ENCODE measurements around the gene FBH1. TPM values are rescaled to one million over a fixed set of nuclear protein-coding genes. Genes with fewer than 3 reads are reported as not detected.

The FBH1 gene
- total and polyA plus RNA-seq, 9 of the 15 experiments (the other 6 are each of a cell fraction or from before 2014, with no cell fraction given): 13.4 to 108 (median 77.8) TPM

DNA sequence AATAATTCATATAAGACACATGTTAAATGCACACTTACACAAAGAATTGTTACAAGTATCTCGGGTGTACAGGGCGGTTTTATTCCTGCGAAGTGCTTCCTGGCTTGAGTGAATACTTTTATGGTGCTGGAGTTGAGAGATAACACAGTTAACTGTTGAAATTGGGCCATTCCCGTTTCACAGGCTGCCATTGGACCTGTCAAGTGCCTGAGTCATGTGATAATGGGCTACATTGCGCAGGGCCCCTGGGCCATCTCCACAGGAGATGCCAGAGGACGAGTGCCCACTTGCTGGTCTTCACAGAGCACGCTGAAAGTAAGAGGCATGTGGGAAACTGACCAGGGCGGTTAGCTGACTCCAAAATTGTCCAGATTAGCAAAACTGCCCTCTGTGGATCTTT lies 4.8 kb downstream of the FBH1 start (continued):
- TF ChIP-seq ZNF41 (CRISPR knock-in tag; conservative IDR thresholded peaks at IDR 0.05): no peak
- peak in 1 of 2 experiments; percentile 33; a peak in 1 of 4 replicates for TF ChIP-seq KDM1A (IDR thresholded peaks at IDR 0.05)
- peak; percentile 80 for TF ChIP-seq CBFA2T2 (conservative IDR thresholded peaks at IDR 0.05)
- no peak for TF ChIP-seq KLF1 (tag; IDR thresholded peaks at IDR 0.05)
- TF ChIP-seq, protein P1, sequence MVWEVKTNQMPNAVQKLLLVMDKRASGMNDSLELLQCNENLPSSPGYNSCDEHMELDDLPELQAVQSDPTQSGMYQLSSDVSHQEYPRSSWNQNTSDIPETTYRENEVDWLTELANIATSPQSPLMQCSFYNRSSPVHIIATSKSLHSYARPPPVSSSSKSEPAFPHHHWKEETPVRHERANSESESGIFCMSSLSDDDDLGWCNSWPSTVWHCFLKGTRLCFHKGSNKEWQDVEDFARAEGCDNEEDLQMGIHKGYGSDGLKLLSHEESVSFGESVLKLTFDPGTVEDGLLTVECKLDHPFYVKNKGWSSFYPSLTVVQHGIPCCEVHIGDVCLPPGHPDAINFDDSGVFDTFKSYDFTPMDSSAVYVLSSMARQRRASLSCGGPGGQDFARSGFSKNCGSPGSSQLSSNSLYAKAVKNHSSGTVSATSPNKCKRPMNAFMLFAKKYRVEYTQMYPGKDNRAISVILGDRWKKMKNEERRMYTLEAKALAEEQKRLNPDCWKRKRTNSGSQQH (CRISPR knock-in tag; IDR thresholded peaks at IDR 0.05): no peak
- TF ChIP-seq HNRNPUL1 (IDR thresholded peaks at IDR 0.05; ENCODE audit: low read length): no peak
- TF ChIP-seq ZFX (CRISPR knock-in tag; IDR thresholded peaks at IDR 0.05): no peak
- TF ChIP-seq CAMTA2 (CRISPR knock-in tag; conservative IDR thresholded peaks at IDR 0.05): no peak
- TF ChIP-seq MEIS2 (IDR thresholded peaks at IDR 0.05; ENCODE audit: partially characterized antibody): peak; percentile 85
- no peak for TF ChIP-seq ZNF696 (CRISPR knock-in tag; conservative IDR thresholded peaks at IDR 0.05)
- no peak for TF ChIP-seq HDAC8 (tag; IDR thresholded peaks at IDR 0.05)
- TF ChIP-seq, protein P2, sequence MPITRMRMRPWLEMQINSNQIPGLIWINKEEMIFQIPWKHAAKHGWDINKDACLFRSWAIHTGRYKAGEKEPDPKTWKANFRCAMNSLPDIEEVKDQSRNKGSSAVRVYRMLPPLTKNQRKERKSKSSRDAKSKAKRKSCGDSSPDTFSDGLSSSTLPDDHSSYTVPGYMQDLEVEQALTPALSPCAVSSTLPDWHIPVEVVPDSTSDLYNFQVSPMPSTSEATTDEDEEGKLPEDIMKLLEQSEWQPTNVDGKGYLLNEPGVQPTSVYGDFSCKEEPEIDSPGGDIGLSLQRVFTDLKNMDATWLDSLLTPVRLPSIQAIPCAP (CRISPR knock-in tag; IDR thresholded peaks at IDR 0.05; ENCODE audit: borderline replicate concordance): no peak
- TF ChIP-seq MLX (CRISPR knock-in tag; conservative IDR thresholded peaks at IDR 0.05): no peak
- no peak for TF ChIP-seq EGR1 (conservative IDR thresholded peaks at IDR 0.05)
- TF ChIP-seq PCBP1 (IDR thresholded peaks at IDR 0.05; ENCODE audit: low read depth, low read length, poor library complexity, severe bottlenecking): no peak
- no peak for TF ChIP-seq PURB (CRISPR knock-in tag; IDR thresholded peaks at IDR 0.05; ENCODE audit: low read depth)
- TF ChIP-seq FUS (optimal IDR thresholded peaks at IDR 0.05; ENCODE audit: low read depth, low read length): no peak
- no peak for TF ChIP-seq CCNT2 (IDR thresholded peaks at IDR 0.05; ENCODE audit: borderline replicate concordance, extremely low read depth, insufficient read length, low read depth, low read length)
- no peak for TF ChIP-seq ZNF197 (CRISPR knock-in tag; IDR thresholded peaks at IDR 0.05; ENCODE audit: low read depth)
- TF ChIP-seq IFI16 (CRISPR knock-in tag; IDR thresholded peaks at IDR 0.05): no peak
- TF ChIP-seq, protein P3, sequence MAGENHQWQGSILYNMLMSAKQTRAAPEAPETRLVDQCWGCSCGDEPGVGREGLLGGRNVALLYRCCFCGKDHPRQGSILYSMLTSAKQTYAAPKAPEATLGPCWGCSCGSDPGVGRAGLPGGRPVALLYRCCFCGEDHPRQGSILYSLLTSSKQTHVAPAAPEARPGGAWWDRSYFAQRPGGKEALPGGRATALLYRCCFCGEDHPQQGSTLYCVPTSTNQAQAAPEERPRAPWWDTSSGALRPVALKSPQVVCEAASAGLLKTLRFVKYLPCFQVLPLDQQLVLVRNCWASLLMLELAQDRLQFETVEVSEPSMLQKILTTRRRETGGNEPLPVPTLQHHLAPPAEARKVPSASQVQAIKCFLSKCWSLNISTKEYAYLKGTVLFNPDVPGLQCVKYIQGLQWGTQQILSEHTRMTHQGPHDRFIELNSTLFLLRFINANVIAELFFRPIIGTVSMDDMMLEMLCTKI (IDR thresholded peaks at IDR 0.05; ENCODE audit: partially characterized antibody): no peak
- no peak for TF ChIP-seq THRAP3 (IDR thresholded peaks at IDR 0.05; ENCODE audit: borderline replicate concordance)
- TF ChIP-seq POLR2AphosphoS2 (IDR thresholded peaks at IDR 0.05; ENCODE audit: low read length): no peak

Data from K562 (cell line).